8988T (cell line): ENCODE results near the gene ACTMAP.

Experiments
- DNase-seq: peaks from one replicate; pipeline ENCODE4 v3.0.0; 2011

The ACTMAP gene

DNA sequence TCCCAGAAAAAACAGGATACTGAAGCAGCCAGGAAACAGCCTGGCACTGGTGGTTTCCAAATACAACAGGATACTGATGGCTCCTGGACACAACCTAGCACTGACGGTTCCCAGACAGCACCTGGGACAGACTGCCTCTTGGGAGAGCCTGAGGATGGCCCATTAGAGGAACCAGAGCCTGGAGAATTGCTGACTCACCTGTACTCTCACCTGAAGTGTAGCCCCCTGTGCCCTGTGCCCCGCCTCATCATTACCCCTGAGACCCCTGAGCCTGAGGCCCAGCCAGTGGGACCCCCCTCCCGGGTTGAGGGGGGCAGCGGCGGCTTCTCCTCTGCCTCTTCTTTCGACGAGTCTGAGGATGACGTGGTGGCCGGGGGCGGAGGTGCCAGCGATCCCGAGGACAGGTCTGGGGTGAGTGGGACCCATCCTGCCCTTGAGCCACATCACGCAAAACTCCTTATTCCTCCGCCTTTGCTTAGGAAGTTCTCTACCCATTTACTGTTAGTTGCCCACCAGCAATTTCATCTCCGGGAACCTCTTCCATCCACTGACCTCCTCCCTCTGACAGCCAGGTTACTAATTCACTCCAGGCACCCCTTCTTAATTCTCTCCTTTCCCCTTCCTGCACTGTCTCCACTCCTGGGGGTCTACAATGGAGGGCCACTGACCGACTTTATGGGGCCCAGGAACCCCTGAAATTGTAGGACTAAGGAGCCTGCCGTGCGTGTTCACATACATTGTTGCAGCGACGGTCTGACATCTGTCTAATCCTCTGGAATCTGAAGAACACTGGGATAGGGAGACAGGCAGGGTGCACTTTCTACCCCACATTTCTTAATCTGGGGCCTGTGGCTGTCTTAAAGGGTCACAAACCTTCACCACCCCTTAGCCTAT, 32.1 kb downstream of the ACTMAP start:
- DNase-seq, result no peak

DNA sequence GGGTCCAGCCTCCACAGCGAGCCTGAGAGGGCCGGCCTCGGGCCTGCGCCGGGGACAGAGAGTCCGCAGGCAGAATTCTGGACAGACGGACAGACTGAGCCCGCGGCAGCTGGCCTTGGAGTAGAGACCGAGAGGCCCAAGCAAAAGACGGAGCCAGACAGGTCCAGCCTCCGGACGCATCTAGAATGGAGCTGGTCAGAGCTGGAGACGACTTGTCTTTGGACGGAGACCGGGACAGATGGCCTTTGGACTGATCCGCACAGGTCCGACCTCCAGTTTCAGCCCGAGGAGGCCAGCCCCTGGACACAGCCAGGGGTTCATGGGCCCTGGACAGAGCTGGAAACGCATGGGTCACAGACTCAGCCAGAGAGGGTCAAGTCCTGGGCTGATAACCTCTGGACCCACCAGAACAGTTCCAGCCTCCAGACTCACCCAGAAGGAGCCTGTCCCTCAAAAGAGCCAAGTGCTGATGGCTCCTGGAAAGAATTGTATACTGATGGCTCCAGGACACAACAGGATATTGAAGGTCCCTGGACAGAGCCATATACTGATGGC, 32.9 kb downstream of the ACTMAP start:
- no peak for DNase-seq

DNA sequence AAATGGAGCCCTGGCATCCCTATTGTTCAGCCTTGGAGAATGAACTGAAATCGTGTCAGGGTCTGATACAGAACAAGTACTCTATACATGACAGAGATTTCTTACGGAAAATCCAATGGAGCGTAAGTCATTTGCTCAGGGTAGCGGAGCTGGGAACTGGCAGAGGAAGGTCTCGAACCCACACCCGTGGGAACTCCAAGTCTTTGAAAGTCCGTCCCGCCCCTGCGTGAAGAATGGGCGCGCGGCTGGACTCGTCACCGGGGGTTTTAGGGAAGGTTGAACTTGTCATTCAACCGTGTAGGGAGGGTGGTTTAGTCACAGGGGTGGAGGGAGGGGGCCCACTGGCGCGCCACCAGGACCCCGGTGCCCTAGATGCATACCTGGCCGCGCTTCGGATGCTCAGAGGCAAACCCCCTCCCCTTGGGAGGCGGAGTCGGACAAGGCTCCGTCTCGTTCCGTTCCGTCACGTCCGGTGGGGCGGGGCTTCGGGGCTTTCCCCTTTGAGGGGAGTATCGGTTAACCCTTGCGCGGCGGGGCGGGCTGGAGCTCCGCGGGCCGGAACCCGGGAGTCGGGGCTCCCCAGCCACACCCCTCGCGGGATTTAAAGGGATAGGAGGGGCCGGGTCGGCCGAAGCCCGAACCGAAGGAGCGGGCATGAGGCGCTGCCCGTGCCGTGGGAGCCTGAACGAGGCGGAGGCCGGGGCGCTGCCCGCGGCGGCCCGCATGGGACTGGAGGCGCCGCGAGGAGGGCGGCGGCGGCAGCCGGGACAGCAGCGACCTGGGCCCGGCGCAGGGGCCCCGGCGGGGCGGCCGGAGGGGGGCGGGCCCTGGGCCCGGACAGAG, 33.6 kb downstream of the ACTMAP start, which contains the start of the genes COQ8B and ITPKC:
TSS of gene COQ8B (minus strand) at position 405 of the 843 bp plus-strand sequence. CDS start 2,254 bp downstream, outside the sequence.
TSS of gene ITPKC (plus strand) at position 631 of the 843 bp plus-strand sequence. CDS start at position 655, 24 bp downstream.
- DNase-seq, result peak; percentile 79

DNA sequence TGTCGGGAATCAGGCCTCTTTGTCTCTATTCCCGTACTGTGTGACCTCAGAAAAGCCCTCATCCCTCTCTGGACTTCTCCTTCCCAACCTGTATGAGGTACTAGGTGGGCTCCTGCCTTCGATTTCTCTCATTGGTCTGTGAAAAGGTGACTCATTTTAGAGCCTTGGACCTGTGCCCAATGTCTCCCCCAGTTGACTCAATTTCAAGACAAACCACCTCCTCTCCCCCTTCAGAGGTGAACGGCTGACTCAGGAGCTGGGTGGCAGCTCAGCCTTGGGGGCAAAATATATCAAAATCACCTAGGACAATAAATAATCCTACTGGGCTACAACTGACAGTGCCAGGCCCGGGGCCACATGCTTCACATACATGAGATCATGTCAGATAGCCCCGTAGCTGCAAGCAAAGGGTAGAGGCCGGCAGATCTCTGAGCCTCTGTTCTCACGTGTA, 34.2 kb downstream of the ACTMAP start:
- DNase-seq, result no peak

DNA sequence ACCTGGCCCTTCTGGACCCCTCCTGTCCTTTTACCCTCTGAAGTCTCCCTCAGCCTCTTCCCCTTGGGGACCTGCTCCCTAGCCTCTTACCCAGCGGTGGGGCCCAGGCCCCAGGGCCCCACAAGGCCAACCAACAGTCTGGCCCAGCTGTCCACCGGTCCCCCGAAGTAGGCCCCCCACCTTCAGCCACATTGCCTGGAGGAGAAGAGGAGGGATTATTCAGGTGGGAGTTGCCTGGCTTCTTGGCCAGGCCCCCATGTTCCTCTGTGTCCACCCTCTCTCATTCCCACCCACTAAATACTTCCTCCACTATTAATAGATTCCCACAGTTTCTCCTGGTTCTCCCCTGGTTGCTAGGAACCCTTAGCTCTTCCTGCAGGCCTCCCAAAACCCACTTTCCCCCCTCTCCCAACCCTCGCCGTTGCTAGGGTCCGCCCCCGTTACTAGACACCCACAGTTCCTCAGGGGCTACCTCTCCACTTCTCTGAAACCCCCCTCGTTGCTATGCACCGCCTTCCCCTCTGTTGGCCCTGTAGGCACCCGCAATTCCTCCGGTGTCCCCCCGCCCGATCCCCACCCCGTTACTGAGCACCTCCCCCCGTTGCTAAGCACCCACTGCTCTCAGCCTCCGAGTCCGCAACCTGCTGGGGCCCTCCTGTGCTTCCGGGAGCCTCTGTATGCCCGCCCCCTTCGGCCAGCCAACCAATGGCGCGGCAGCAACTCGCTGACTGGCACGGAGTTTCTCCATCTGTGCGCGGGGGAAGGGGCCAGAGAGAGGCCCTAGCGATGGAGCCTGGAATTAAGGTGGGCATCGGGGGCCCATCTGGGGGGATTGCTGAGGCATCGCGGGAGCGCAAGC, 35.6 kb downstream of the ACTMAP start:
- DNase-seq, result peak; percentile 73

DNA sequence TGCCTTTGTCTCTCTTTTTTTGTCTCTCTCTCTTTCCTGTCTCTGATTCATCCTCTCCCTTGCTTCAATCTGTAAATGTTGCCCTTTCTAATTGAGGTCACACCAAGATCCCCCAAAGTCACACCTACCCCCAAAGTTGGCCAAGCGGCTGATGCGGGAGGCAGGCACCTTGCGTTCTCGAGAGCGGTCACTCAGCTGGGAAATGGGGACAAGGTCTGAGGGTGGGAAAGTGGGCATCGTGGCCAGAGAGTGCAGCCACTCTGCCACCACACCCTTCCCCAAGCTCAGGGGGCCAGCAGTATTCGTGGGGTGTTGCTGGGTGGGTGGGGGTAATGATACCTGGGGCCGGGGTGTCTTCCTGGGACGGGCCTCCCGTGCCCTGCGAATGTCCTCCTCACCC, 36.3 kb downstream of the ACTMAP start:
- DNase-seq, result no peak

DNA sequence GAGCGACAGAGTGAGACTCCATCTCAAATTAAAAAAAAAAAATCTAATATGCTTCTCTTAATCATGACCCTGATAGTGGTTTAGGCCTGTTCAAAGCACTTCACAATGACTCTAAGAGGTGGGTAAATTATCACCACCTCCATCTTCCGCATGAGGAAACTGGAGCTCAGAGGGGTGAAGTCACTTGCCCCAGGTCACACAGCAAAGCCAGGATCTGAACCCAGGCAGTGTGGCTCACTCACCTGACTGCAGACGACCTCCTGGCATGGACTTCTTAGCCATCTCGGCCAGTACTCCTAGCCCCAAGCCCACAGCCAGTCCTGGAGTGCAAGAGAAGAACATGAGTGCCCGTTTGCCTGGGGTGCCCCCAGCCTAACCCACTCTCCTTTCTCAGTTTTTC, 40.5 kb downstream of the ACTMAP start:
- DNase-seq, result no peak

DNA sequence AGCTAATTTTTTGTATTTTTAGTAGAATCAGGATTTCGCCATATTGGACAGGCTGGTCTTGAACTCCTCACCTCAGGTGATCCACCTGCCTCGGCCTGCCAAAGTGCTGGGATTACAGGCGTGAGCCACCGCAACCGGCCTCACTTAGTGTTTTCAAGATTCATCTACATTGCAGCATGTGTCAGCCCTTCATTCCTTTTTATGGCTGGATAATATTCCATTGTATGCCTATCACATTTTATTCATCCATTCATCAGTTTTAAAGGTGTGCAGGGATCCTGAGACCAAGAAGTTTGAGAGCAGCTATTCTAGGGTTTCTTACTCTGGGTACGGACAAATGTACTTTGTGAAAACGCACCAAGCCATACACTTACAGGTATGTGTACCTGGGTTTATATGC, 42.7 kb downstream of the ACTMAP start:
- DNase-seq, result no peak

DNA sequence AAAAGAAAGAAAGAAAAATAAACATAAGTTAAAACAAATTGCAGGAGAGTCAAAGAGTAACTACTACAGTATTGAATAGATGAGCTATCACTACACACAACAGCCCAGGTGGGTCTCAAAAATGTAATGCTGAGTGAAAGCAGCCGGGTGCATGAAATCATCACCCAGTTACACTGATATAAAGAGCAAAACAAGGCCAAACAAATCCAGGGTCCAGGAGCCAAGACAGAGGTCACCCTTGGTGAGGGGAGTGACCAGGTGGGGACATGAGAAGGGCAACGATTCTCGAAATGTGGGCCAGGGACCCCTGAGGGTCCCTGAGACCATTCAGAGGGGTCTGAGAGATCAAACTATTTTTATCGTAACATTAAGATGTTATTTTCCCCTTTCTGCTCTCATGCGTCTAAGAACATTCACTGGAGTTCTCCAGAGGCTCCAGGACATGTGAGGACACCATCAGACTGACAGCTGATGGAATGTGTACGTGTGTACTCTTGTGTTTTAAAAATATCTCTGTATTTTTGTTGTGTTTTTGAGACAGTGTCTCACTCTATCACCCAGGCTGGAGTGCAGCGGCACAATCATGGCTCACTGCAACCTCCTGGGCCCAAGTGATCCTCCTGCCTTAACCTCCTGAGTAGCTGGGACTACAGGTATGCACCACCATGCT, 44.2 kb downstream of the ACTMAP start:
- no peak for DNase-seq

DNA sequence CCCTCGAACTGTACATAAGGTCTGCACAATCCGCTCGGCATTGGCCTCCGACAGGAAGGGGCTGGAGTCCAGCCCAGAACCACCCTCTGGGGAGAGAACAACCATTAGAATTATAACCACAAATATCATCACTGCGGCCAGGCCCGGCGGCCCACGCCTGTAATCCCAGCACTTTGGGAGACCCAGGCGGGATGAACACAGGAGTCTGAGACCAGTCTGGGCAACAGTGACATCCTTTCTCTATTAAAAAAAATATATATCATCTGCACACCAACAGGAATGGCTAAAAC, 45.0 kb downstream of the ACTMAP start:
- no peak for DNase-seq

DNA sequence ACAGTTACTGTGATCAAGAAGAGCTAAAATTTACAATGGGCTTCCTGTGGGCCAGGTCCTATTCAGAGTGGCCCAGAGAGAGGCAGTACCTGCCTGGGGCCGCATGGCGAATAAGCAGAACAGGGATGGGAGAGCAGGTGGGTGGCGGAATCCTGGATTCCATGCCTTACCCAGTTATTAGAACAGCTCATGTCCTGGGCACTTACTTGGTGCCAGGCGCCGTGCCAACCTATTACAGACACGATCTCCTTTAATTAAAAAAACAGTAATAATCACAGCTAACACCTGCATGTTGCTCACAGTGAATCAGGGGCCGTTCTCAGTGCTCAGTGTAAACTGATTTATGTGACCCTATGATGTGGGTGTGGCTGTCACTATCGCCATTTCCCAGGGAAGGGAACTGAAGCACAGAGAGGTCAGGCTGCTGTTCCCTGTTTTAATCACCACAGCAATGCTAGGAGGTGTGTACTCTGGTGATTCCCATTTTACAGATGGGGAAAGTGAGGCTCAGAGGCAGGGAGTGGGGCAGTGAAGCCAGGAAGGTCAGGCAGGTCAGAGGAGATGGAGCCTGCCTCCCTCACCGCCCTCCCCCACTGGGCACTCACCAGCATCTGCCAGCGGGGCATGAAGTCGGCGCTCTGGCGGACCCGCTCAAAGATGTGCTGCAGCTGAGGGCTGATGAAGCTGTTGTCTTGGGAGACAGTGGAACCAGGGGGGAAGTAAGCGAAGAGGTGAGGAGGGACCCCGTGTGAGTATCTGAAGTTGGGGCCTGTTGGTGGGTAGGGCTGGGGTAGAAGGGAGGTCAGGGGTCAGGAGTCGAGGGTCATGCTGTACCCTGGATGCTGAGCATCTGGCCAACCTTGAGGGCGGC, 45.6 kb downstream of the ACTMAP start:
- no peak for DNase-seq

DNA sequence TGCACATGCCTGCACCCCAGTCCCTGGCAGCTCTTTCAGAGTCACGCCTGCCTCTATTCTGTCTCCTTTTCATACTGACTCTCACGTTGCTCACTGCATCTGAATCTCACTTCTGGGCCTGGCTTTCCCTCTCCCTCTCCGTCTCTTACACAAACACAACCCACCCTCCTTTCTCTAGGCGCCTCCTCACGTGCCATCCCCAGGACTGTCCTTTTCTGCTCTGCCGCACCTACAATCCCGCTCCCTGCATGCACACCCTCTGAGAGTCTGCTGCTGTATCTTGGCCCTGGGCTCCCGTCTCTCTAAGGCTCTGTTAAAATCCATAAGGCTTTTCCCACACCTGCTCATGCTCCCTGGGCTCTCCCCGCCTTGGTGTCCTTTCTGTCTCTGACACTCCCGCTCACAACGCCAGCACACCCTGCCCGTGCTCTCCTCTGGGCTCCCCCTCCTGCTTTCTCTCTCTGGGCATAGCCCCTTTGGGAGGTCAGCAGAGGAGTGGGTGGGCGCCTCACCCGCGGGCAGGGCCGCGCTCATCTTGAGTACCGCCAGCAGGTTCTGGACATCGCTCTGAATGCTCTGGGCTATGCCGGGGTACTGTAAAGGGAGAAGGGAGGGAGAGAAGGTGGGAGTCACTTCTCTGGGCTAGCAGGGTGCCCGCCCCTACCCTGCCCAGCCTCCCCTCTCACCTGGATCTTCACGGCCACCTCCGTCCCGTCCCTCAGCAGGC, 47.1 kb downstream of the ACTMAP start:
- no peak for DNase-seq

DNA sequence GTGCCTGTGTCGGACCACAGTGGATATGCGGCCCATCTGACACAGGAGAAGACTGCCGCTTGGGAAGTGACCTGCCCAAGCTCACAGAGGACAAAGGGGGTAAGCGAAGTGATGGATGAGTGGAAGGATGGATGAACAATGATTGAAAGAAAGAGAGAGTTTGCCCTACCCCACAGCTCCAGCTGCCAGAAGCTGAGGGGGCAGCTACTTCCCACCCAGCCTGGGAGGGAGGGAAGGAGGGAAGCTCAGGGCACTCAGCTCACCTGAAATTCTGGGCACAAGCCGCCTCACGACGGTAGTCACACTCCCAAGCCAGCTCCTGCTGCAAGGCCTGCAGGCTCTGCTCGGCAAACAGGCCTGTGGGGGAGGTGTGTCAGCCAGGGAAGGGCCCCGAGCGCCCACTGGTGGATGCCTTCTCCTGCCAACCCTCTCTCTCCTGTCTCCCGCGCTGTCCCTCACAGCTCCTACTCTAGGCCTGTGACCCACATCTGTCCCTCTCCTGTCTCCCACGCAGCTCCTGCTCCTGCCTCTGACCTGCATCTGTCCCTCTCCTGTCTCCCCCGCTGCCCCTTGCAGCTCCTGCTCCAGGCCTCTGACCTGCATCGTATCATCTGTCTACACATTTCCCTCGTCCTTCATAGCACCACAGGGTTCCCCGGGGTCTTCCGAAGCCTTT, 47.8 kb downstream of the ACTMAP start:
- no peak for DNase-seq

DNA sequence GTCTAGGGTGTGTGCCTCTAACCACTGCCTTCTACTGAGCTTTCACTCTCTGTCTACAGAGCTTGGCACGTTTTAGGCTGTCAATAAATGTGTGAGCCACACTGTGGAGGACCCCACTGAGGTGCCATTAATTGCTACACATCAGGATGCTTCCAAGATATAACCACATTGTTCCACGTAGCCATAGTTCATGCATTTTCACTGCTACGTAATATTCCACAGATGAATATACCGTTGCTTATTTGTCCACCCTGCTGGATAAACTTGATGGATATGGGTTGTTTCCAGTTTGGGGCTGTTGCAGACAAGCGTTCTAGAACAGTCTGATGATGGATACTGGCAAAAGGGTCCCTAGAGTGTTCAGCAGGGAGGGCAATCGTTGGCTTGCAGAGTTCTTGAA, 48.5 kb downstream of the ACTMAP start:
- DNase-seq, result no peak

DNA sequence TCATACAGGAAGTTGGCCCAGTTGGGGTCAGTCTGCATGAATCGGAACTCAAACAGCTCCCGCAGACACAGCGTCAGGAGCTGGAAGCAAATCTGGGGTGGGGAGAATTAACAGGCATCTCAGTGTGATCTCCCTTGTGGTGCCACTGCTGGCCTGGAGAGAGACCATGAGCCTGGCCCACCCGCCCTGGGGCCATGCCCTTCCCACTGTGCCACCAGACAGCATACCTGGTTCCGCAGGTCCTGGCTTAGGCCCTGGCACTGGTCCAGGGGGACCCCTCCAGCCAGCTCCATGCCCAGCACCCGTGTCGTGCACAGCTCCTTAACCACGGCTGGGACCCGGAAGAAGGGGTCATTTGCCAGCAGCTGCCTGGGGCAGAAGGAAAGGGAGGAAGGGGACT, 50.2 kb downstream of the ACTMAP start:
- DNase-seq, result no peak

DNA sequence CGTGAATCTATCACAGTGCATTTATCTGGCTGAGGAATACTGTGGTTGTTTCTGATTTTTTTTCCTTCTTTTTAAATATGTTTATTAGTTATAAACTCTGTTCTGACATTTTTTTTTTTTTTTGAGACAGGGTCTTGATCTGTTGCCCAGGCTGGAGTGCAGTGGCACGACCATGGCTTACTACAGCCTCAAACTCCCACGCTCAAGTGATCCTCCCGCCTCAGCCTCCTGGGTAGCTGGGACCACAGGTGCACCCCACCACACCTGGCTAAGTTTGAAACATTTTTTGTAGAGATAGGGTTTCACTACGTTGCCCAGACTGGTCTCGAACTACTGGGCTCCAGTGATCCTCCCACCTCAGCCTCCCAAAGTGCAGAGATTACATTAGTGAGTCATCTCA, 53.3 kb downstream of the ACTMAP start:
- no peak for DNase-seq

DNA sequence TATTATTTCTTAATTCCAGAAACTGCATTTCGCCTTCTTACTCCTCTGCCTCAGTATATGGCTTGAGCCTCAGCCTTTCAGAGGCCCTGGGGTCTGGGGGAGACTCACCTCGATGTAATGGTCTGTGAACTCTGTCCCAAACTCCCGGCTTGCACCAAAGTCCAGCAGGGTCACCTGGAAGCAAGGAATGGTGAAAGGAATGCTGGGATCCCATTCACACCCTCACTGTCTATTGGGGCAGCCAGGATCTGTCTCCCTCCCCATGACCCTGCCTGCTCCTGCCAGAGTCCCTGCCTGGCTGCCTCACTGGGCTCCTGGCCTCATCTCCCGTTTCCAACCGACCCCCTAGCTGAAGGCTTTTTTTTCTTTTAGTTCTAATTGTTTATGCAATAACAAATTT, 54.4 kb downstream of the ACTMAP start:
- DNase-seq, result no peak

DNA sequence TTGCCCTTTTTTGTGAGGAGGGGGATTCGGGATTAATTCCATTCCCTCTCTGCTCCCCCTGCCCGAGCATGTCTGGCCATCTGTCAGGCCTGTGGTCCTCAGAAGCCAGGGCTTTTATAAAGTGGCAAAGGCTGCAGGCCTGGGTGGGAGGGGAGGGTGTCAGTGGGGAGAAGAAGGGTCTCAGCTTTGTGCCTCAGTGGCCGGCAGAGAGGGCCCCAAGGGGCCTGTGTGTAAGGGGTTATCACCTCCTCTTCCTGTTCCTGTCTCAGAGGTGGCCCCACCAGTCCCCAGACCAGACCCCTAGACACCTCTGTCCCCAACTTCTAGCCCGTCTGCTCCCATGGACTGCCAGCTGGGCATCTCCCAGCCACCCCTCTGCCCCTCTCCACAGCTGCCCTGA, 56.4 kb downstream of the ACTMAP start:
- DNase-seq, result no peak

DNA sequence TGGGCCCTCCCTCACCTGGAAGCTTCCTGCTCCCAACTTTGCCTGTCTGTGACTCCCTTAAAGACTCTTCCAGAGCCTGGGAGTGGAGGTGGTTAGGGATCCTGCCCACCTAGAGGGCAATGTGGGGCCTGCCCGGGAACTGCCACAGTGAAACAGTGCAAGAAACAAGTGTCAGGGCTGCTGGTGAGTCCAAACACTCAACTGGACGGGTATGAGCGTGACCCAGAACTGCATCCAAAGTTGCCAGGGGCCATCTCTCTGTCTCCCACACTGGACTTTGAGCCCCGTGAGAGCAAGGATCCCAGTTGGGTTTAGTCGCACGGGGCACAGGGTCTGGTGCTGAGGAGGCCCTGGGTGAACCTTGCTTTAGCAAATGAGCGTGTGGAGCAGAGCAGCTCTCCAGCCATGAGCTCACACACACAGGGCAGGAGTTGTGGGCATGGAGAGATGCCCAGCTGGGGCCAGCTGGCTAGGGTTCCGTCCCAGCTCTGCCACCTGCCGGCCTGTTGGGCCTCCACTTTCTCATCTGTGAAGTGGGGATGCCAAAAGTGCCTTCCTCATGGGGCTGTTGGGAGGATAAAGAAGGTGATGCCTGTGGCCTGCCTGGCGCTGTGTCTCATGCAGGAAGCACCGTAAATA, 57.0 kb downstream of the ACTMAP start:
- DNase-seq, result no peak
